NCI-H1092 treated with DMSO at 0.1 percent for 48 hours (cell line): ENCODE measurements around the gene AMBN.

Experiments
- DNase-seq: peaks from one replicate; lab custom pipeline; 2025; lab: John Stamatoyannopoulos, UW

AMBN gene

GRCh38 chr4:70591955-70592582 lies at the start of gene AMBN:
AMBN (plus strand) TSS chr4:70592256; CDS start chr4:70592359, 103 bp downstream.
- no peak for DNase-seq

GRCh38 chr4:70544279-70544868 lies 47.7 kb upstream of the AMBN start:
- DNase-seq: no peak

GRCh38 chr4:70556856-70557255 lies 35.2 kb upstream of the AMBN start:
- DNase-seq: no peak

DNA sequence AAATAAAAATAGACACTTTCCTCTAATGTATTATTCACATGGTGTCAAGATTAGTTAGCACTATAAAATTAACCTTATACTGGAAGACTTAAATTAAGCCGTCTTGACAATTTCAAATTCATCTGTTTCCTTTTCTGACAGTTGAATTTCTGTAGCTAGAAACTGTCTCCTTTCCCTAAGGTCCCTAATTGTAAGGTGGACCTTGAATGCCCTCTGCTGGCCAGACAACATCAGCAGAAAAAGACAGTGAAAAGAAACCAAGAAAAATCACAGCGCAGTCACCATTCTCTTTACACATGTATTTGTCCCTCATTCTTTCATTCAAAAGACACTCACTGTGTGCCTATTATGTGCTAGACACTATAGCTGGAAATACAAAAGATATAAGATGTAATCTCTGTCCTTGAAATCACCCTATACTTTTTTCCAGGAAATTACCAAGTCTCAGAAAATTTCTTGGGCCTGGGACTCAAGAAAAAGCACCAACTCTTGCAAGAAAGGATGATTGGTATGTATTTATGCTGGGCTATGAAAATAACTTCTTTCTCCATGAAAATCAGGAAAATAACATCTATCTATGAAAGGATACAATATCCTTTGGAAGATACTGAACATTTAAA lies 32.7 kb upstream of the AMBN start:
- DNase-seq: peak; percentile 28

GRCh38 chr4:70559924-70560323 lies 32.1 kb upstream of the AMBN start:
- DNase-seq: no peak

DNA sequence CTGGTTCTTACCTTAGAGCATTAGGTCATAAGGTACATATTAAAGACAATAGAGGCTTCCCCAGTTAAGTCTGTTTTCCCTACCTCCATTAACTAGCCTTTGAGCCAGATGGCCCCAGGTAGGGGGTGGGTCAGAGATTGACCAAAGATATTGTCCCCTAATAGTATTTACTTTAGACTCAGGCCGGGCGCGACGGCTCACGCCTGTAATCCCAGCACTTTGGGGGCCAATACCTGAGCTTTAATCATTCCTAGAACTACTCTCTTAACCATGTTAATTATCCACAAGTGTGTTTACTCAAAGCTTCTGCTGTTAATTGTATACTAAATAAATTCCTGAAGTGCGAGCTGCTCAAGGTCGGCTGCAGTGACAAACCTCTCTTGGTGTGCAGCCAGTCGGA lies 28.0 kb upstream of the AMBN start:
- DNase-seq: no peak

GRCh38 chr4:70570796-70571195 lies 21.3 kb upstream of the AMBN start:
- no peak for DNase-seq

DNA sequence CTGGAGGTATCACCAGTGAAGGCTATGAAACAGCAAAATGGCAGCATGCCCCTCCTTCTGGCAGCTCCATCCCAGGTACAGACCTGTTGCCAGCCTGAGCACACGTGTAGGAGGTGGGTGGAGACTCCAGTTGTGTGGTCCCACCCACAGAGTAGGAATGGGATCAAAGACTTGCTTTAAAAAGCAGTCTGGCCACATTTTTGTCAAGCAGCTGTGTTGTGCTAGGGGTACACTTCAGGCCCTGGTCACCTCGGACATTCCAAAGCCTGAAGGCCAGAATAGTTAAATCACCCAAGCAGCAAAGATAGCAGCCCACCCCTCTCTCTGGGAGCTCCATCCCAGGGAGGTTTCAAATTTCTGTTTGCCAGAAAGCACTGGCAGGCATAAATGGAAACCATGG lies 20.3 kb upstream of the AMBN start:
- DNase-seq: no peak

DNA sequence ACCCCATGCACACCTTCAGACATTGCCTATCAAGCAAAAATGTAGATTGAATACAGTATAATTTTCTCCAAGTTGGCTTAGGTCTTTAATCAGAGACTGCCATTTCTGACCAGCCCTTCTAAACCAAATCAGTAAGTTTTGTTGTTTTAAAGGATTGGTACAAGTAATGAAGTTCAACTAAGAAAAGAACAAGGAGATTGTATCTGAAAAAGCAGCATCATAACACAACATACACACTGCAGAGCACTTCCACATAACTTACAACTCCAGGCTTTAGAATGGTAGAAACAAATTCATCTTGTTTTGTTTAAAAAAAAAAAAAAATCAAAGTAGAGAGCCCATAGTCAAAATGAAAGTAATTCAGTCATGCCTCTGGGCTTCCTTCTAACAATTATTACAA lies 16.1 kb upstream of the AMBN start:
- DNase-seq: no peak

DNA sequence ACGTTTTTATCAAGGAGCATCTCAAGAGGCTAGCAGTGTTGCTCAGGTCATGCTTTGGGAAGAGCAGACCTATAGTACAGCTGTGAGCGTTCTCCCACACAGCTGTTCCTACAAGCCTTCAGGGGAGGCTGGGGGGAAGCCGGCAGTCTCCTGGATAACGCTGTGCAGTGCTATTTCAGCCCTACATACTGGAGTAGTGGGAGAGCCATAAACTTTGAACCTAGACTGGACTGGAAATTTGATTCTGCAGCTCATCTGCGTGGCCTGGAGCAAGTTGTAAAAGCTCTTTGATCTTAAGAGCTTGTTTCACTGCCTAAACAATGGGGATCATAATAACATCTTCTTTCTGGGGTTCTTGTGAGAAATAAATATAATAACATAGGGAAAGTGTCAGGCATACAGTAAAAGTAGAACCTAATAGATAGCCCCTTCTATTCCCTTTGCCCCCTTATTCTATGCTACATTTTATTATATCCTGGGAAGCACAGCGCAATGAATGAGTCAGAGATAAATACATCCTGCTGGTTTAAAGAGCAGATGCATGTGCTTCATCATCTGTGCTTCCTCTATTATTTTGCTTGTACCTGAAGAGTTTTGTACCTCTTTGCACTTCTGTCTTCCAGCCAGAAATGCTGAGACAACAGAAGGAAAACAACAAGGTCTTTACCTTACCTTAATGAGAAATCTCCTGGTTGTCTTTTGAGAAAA lies 14.7 kb upstream of the AMBN start:
- no peak for DNase-seq

DNA sequence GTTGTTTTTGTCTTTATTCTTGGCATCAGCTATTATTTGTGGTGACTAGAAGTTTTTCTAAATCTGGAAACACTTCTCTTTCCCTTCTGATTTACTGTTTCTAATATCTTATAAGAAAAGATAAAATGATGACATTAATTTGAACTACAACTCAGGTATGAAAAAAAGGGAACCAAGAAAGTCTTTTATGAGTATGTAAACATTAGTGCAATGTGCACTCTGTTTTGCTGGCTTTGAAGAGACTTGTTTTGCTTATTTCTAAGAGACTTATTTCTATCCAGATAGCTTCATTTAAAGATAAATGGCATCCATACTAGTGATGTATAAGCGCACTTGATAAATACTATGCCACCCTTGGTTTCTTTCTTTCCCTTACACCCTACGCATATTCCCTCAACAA lies 10.1 kb upstream of the AMBN start:
- no peak for DNase-seq

GRCh38 chr4:70583952-70584834 lies 7.9 kb upstream of the AMBN start:
- peak; percentile 53 for DNase-seq

GRCh38 chr4:70586841-70587240 lies 5.2 kb upstream of the AMBN start:
- DNase-seq: no peak

- no peak for DNase-seq
These were observed 2.3 kb upstream of the AMBN start for GRCh38 chr4:70589785-70590184.

GRCh38 chr4:70594196-70594595 lies 2.1 kb downstream of the AMBN start:
- no peak for DNase-seq

GRCh38 chr4:70600305-70600704 lies 8.2 kb downstream of the AMBN start:
- no peak for DNase-seq

- no peak for DNase-seq
These were observed 8.9 kb downstream of the AMBN start for GRCh38 chr4:70600977-70601376.

GRCh38 chr4:70601422-70602039 lies 9.5 kb downstream of the AMBN start:
- peak; percentile 72 for DNase-seq

GRCh38 chr4:70603856-70604255 lies 11.8 kb downstream of the AMBN start:
- DNase-seq: no peak

GRCh38 chr4:70606459-70606858 lies 14.4 kb downstream of the AMBN start:
- DNase-seq: no peak

- no peak for DNase-seq
These were observed 15.3 kb downstream of the AMBN start for GRCh38 chr4:70607334-70607853.
